ENCODE results near the gene LIFR. TPM values are rescaled to one million over a fixed set of nuclear protein-coding genes. Genes with fewer than 3 reads are reported as not detected.

LIFR gene
- total and polyA plus RNA-seq, 12 donors: 6.0 to 58.8 (median 41.8) TPM

GRCh38 chr5:38494763-38495162 lies 61.7 kb downstream of the LIFR start:
- peaks cover 0 to 99% (median 15%) of the 10 kb centered on the region in 9 donors for H3K36me3 ChIP-seq
- ATAC-seq: no peak
- no peaks in the 10 kb centered on the region for H3K9me3 ChIP-seq
- TF ChIP-seq CTCF (IDR thresholded peaks at IDR 0.05): no peak
- no peak overlapping the region for H3K4me3 ChIP-seq
- no peaks in the 10 kb centered on the region for H3K4me1 ChIP-seq
- no peaks in the 10 kb centered on the region for H3K27me3 ChIP-seq
- 89% methylated on average over 7 of the region's 7 CpGs for WGBS, 2 donors
- intact Hi-C loops (cut with DNase I): loop anchor here in 1 of 10 donors (10.0 kb wide), 1 partner anchor 170 kb away; no protein-coding TSS in a partner anchor
- no peak for DNase-seq
- no peak overlapping the region for H3K27ac ChIP-seq

DNA sequence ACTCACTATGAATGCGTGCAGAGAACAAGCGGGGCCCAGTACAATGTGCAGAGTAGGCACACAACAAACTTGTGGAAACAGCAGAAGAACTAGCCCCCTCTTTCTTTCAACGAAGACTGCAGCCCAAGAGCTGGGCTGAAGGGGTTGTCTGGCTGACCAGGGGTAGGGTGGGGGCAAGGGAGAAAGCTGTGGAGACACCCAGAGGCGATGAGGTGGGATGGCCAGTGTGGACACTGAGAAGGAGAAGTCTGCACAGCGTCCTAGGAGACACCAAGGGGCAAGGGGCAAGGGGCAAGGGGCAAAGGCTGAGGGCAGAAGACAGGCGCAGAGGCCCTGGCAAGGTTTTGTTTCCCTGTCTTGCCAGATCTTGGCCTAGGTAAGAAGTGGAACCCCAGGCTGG lies 62.3 kb downstream of the LIFR start:
- Histone ChIP-seq H3K36me3 (peaks cover 0 to 99% (median 15%) of the 10 kb centered on the region in 9 donors), H3K9me3 (no peaks in the 10 kb centered on the region), H3K27me3 (no peaks in the 10 kb centered on the region), H3K4me3 (no peak overlapping the region), H3K27ac (no peak overlapping the region), H3K4me1 (no peaks in the 10 kb centered on the region)
- ATAC-seq (peak in 2 of 8 donors; percentile 18 to 53), DNase-seq (no peak)
- TF ChIP-seq CTCF (IDR thresholded peaks at IDR 0.05): no peak
- intact Hi-C loops (cut with DNase I): loop anchor here in 1 of 10 donors (10.0 kb wide), 1 partner anchor 171 kb away; no protein-coding TSS in a partner anchor
- WGBS, 2 donors: 90 to 91% methylated on average over 6 of the region's 6 CpGs

DNA sequence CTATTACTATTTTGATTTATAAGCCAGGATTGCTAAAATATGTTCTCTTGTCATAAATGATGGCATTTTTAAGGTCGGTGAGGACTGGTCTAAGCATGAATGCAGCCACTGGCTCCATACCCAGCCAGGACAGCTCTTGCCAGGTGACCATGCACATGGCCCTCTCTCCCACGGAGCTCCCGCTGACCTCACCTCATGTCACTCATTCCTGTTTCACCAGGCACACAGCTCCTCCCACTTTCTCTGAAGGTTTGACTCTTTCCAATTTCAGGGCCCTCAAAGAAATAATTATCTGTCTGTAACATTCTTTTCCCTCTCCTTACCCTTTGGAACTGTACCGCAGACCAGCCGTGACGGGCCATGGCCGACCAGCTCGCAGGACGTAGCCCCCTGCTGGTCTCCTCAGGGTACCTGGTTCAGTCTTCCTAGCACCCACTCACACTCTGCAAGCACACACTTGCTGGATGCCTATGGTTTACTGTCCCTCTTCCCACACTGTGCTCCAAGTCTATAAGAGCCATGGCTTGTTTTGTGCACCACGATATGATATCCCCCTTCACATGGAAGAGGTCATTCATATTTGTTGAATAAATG lies 72.5 kb downstream of the LIFR start:
- Histone ChIP-seq H3K27me3 (peaks cover 0 to 25% (median 0%) of the 10 kb centered on the region in 7 donors), H3K9me3 (no peaks in the 10 kb centered on the region), H3K27ac (no peak overlapping the region), H3K4me3 (no peak overlapping the region), H3K4me1 (no peaks in the 10 kb centered on the region), H3K36me3 (peaks cover 0 to 100% (median 24%) of the 10 kb centered on the region in 9 donors)
- ATAC-seq (no peak), DNase-seq (no peak)
- intact Hi-C loops (cut with DNase I): loop anchor here in 1 of 10 donors (5.0 kb wide), 1 partner anchor 43 kb away; no protein-coding TSS in a partner anchor
- WGBS, 2 donors: 92 to 93% methylated on average over 10 of the region's 10 CpGs
- peak in 1 of 9 donors; percentile 12 for TF ChIP-seq CTCF (IDR thresholded peaks at IDR 0.05)

- ATAC-seq (peak in 2 of 8 donors; percentile 30 to 49), DNase-seq (no peak)
- Histone ChIP-seq H3K4me1 (no peaks in the 10 kb centered on the region), H3K36me3 (peaks cover 0 to 78% (median 12%) of the 10 kb centered on the region in 9 donors), H3K27me3 (peaks cover 0 to 52% (median 0%) of the 10 kb centered on the region in 7 donors), H3K4me3 (no peak overlapping the region), H3K27ac (no peak overlapping the region), H3K9me3 (no peaks in the 10 kb centered on the region)
- intact Hi-C loops (cut with DNase I): no loop called here
- no peak for TF ChIP-seq CTCF (IDR thresholded peaks at IDR 0.05)
- WGBS, 2 donors: 42 to 51% methylated on average over 6 of the region's 6 CpGs
Observed at GRCh38 chr5:38479315-38479904, 77.0 kb downstream of the LIFR start.
